ENCODE measurements around the gene CERS6.

CERS6 gene

GRCh38 chr2:168596881-168597655, 141.0 kb downstream of the CERS6 start:
- in situ Hi-C loops (cut with MboI; ENCODE audit: low sequenced_read_pairs), result no loop called here

- in situ Hi-C loops (cut with MboI; ENCODE audit: low sequenced_read_pairs), result no loop called here
These were observed 143.7 kb downstream of the CERS6 start for GRCh38 chr2:168599738-168600137.

GRCh38 chr2:168600949-168601348, 144.9 kb downstream of the CERS6 start:
- in situ Hi-C loops (cut with MboI; ENCODE audit: low sequenced_read_pairs), result no loop called here

GRCh38 chr2:168601741-168602140, 145.7 kb downstream of the CERS6 start:
- in situ Hi-C loops (cut with MboI; ENCODE audit: low sequenced_read_pairs), result no loop called here

GRCh38 chr2:168602379-168602778, 146.3 kb downstream of the CERS6 start:
- in situ Hi-C loops (cut with MboI; ENCODE audit: low sequenced_read_pairs), result no loop called here

GRCh38 chr2:168602846-168603401, 146.9 kb downstream of the CERS6 start:
- in situ Hi-C loops (cut with MboI; ENCODE audit: low sequenced_read_pairs), result no loop called here

- in situ Hi-C loops (cut with MboI; ENCODE audit: low sequenced_read_pairs), result no loop called here
These were observed 147.4 kb downstream of the CERS6 start for GRCh38 chr2:168603439-168603961.

GRCh38 chr2:168604252-168604651, 148.2 kb downstream of the CERS6 start:
- in situ Hi-C loops (cut with MboI; ENCODE audit: low sequenced_read_pairs), result no loop called here

- in situ Hi-C loops (cut with MboI; ENCODE audit: low sequenced_read_pairs), result no loop called here
These were observed 151.9 kb downstream of the CERS6 start for GRCh38 chr2:168607992-168608391.

GRCh38 chr2:168608796-168609195, 152.7 kb downstream of the CERS6 start:
- in situ Hi-C loops (cut with MboI; ENCODE audit: low sequenced_read_pairs), result no loop called here

- in situ Hi-C loops (cut with MboI; ENCODE audit: low sequenced_read_pairs), result no loop called here
These were observed 155.0 kb downstream of the CERS6 start for GRCh38 chr2:168611091-168611490.

- in situ Hi-C loops (cut with MboI; ENCODE audit: low sequenced_read_pairs), result no loop called here
These were observed 156.0 kb downstream of the CERS6 start for GRCh38 chr2:168611896-168612650.

- in situ Hi-C loops (cut with MboI; ENCODE audit: low sequenced_read_pairs), result no loop called here
These were observed 156.6 kb downstream of the CERS6 start for GRCh38 chr2:168612719-168613118.

GRCh38 chr2:168613551-168613950, 157.5 kb downstream of the CERS6 start:
- in situ Hi-C loops (cut with MboI; ENCODE audit: low sequenced_read_pairs), result no loop called here

- in situ Hi-C loops (cut with MboI; ENCODE audit: low sequenced_read_pairs), result no loop called here
These were observed 158.3 kb downstream of the CERS6 start for GRCh38 chr2:168614172-168615018.

- in situ Hi-C loops (cut with MboI; ENCODE audit: low sequenced_read_pairs), result no loop called here
These were observed 164.5 kb downstream of the CERS6 start for GRCh38 chr2:168620554-168620953.

- in situ Hi-C loops (cut with MboI; ENCODE audit: low sequenced_read_pairs), result no loop called here
These were observed 166.5 kb downstream of the CERS6 start for GRCh38 chr2:168622559-168622958.

GRCh38 chr2:168624028-168624427, 168.0 kb downstream of the CERS6 start:
- in situ Hi-C loops (cut with MboI; ENCODE audit: low sequenced_read_pairs), result no loop called here

- in situ Hi-C loops (cut with MboI; ENCODE audit: low sequenced_read_pairs), result no loop called here
These were observed 170.0 kb downstream of the CERS6 start for GRCh38 chr2:168626096-168626495.

- in situ Hi-C loops (cut with MboI; ENCODE audit: low sequenced_read_pairs), result no loop called here
These were observed 170.6 kb downstream of the CERS6 start for GRCh38 chr2:168626647-168627046.

GRCh38 chr2:168632709-168633121, 176.6 kb downstream of the CERS6 start:
- in situ Hi-C loops (cut with MboI; ENCODE audit: low sequenced_read_pairs), result no loop called here
